IMR-90 (cell line): Measurements from ENCODE around the gene KCNE4. TPM values are rescaled to one million over a fixed set of nuclear protein-coding genes. Genes with fewer than 3 reads are reported as not detected.
A peak's percentile ranks its signal among the peaks of the same experiment; 100 is the strongest.

Experiments used
- ATAC-seq: fragments of 200-7000 bp; cut with Tn5 transposase; 2 replicates; pipeline ENCODE4 v1.9.1; 2020; ENCODE audit warnings: low read depth, mild to moderate bottlenecking, moderate library complexity
- BruUV-seq: library from RNA; stranded (reverse); fragments of 400-500 nt; replicated peaks from 2 replicates; lab custom pipeline; 2021; lab: Mats Ljungman, UMichigan
- CTCF ChIA-PET: fragments of 300-600 bp; formaldehyde crosslinking; extraction: SDS; loops from one replicate; lab custom pipeline; 2021; ENCODE audit warnings: antibody characterized with exemption; lab: Yijun Ruan, JAX
- POLR2A ChIA-PET: fragments of 300-600 bp; sonication (Branson Sonifier 250); formaldehyde crosslinking; loops from one replicate; lab custom pipeline; 2022; ENCODE audit warnings: antibody characterized with exemption; ENCODE audit not compliant: unreplicated experiment; lab: Charles Lee
- DNase-seq: peaks from one replicate; pipeline ENCODE4 v3.0.0; 2013
- H2AFZ ChIP-seq: replicated peaks from 2 replicates; pipeline ENCODE3; 2013; ENCODE audit warnings: low read length, mild to moderate bottlenecking; ENCODE audit not compliant: poor library complexity
- H2AK5ac ChIP-seq: 2 replicates; pipeline ENCODE4 v1.6.1; 2013; ENCODE audit warnings: low read depth, low read length, inconsistent platforms
- H2AK9ac ChIP-seq: replicated peaks from 2 replicates; pipeline ENCODE3; 2013; ENCODE audit warnings: mild to moderate bottlenecking, low read depth, low read length, moderate library complexity; ENCODE audit not compliant: poor library complexity
- H2BK120ac ChIP-seq: 2 replicates; pipeline ENCODE4 v1.6.1; 2013; ENCODE audit warnings: low read depth, low read length, inconsistent platforms
- H2BK15ac ChIP-seq: 3 replicates; pipeline ENCODE4 v1.6.1; 2013; ENCODE audit warnings: low read depth, low read length, inconsistent platforms
- H2BK20ac ChIP-seq: 2 replicates; pipeline ENCODE4 v1.6.1; 2013; ENCODE audit warnings: low read depth, mild to moderate bottlenecking, inconsistent platforms, low read length, moderate library complexity
- H2BK5ac ChIP-seq: 2 replicates; pipeline ENCODE4 v1.6.1; 2013; ENCODE audit warnings: mild to moderate bottlenecking, low read depth, low read length, inconsistent platforms; ENCODE audit not compliant: poor library complexity, severe bottlenecking
- H3K14ac ChIP-seq: replicated peaks from 2 replicates; pipeline ENCODE4 v1.6.1; 2013; ENCODE audit warnings: low read depth, low read length, inconsistent platforms
- H3K18ac ChIP-seq: 2 replicates; pipeline ENCODE4 v1.6.1; 2013; ENCODE audit warnings: low read depth, low read length, control low read depth
- H3K23ac ChIP-seq: 2 replicates; pipeline ENCODE4 v1.6.1; 2013; ENCODE audit warnings: low read depth, low read length, inconsistent platforms
- H3K27ac ChIP-seq: 2 replicates; pipeline ENCODE4 v1.5.1; 2013; ENCODE audit warnings: mild to moderate bottlenecking, control low read depth, low read length; ENCODE audit not compliant: insufficient read depth
- H3K27me3 ChIP-seq: 2 replicates; pipeline ENCODE4 v1.6.1; 2013; ENCODE audit warnings: low read length; ENCODE audit not compliant: control insufficient read depth, insufficient read depth
- H3K36me3 ChIP-seq: 2 replicates; pipeline ENCODE4 v1.6.1; 2013; ENCODE audit warnings: low read length, mixed read lengths; ENCODE audit not compliant: control insufficient read depth, insufficient read depth
- H3K4ac ChIP-seq: 2 replicates; pipeline ENCODE4 v1.6.1; 2013; ENCODE audit warnings: low read depth, low read length, inconsistent platforms
- H3K4me1 ChIP-seq: 2 replicates; pipeline ENCODE4 v1.6.1; 2013; ENCODE audit warnings: low read length, mixed read lengths; ENCODE audit not compliant: control insufficient read depth, insufficient read depth
- H3K4me2 ChIP-seq: 2 replicates; pipeline ENCODE4 v1.6.1; 2013; ENCODE audit warnings: low read depth, mild to moderate bottlenecking, control low read depth, low read length, moderate library complexity
- H3K4me3 ChIP-seq: 2 replicates; pipeline ENCODE4 v1.5.1; 2013; ENCODE audit warnings: low read depth, mild to moderate bottlenecking, control low read depth, low read length, moderate library complexity; ENCODE audit not compliant: insufficient read depth
- H3K56ac ChIP-seq: 2 replicates; pipeline ENCODE4 v1.6.1; 2013; ENCODE audit warnings: low read length, inconsistent platforms; ENCODE audit not compliant: insufficient read depth; ENCODE audit errors: extremely low read depth
- H3K79me1 ChIP-seq, 2 experiments: 2 replicates each; pipeline ENCODE4 v1.6.1; 2013; ENCODE audit warnings: low read length in 2 of 2, inconsistent platforms in 1 of 2, low read depth in 1 of 2
- H3K9ac ChIP-seq: 2 replicates; pipeline ENCODE4 v1.6.1; 2013; ENCODE audit warnings: low read depth, low read length, control low read depth
- H3K9me1 ChIP-seq: 2 replicates; pipeline ENCODE4 v1.6.1; 2013; ENCODE audit warnings: low read length, inconsistent platforms; ENCODE audit not compliant: insufficient read depth
- H3K9me3 ChIP-seq: 2 replicates; pipeline ENCODE4 v1.6.1; 2013; ENCODE audit warnings: low read length; ENCODE audit not compliant: control insufficient read depth, insufficient read depth
- H4K20me1 ChIP-seq: 2 replicates; pipeline ENCODE4 v1.6.1; 2013; ENCODE audit warnings: low read length, inconsistent platforms; ENCODE audit not compliant: insufficient read depth
- H4K5ac ChIP-seq: 2 replicates; pipeline ENCODE4 v1.6.1; 2013; ENCODE audit warnings: mild to moderate bottlenecking, low read depth, low read length, control low read depth
- H4K8ac ChIP-seq, 2 experiments: 2 replicates each; pipeline ENCODE4 v1.6.1; 2013; ENCODE audit warnings: low read depth in 2 of 2, low read length in 2 of 2, control low read depth in 1 of 2, inconsistent platforms in 1 of 2
- H4K91ac ChIP-seq: 2 replicates; pipeline ENCODE4 v1.6.1; 2013; ENCODE audit warnings: low read depth, low read length, inconsistent platforms; ENCODE audit not compliant: insufficient read depth
- CEBPB ChIP-seq: IDR thresholded peaks from 2 replicates; pipeline ENCODE4 v1.6.1; 2012; ENCODE audit warnings: low read depth, low read length, improper control_type of control experiment
- CHD1 ChIP-seq: IDR thresholded peaks from 2 replicates; pipeline ENCODE4 v1.6.1; 2012; ENCODE audit warnings: low read depth, low read length, improper control_type of control experiment
- FOS ChIP-seq: fragments of 150-350 bp; IDR thresholded peaks from 2 replicates; pipeline ENCODE4 v1.6.1; 2016; ENCODE audit warnings: low read depth, low read length
- MAFK ChIP-seq: IDR thresholded peaks from 2 replicates; pipeline ENCODE4 v1.6.1; 2012; ENCODE audit warnings: low read depth, low read length, improper control_type of control experiment
- MAZ ChIP-seq: IDR thresholded peaks from 2 replicates; pipeline ENCODE4 v1.6.1; 2012; ENCODE audit warnings: low read depth, mild to moderate bottlenecking, low read length, improper control_type of control experiment, moderate library complexity, borderline replicate concordance
- NFE2L2 ChIP-seq: fragments of 150-350 bp; IDR thresholded peaks from 2 replicates; pipeline ENCODE4 v1.6.1; 2016; ENCODE audit warnings: low read depth, mild to moderate bottlenecking, low read length
- RAD21 ChIP-seq: IDR thresholded peaks from 2 replicates; pipeline ENCODE4 v1.6.1; 2012; ENCODE audit warnings: low read length, improper control_type of control experiment
- RFX5 ChIP-seq: IDR thresholded peaks from 2 replicates; pipeline ENCODE4 v1.8.0; 2012; ENCODE audit warnings: low read depth, mild to moderate bottlenecking, low read length, moderate library complexity
- WGBS, 2 experiments: methylation state at CpG; one replicate each; pipeline versions ENCODE4 v1.1.5 to v1.1.7; 2013; ENCODE audit warnings: missing lambda C conversion rate in 2 of 2; ENCODE audit not compliant: insufficient read length in 1 of 2; ENCODE audit errors: extremely low coverage in 2 of 2; 5-methylcytosine and 5-hydroxymethylcytosine counted together
- dilution Hi-C: fragments of 300-500 bp; cut with HindIII; formaldehyde crosslinking; loops from one replicate; pipeline ENCODE4 v1.14.3; 2018; ENCODE audit warnings: low sequenced_read_pairs; ENCODE audit not compliant: unreplicated experiment
- in situ Hi-C: fragments of 300-500 bp; cut with MboI; formaldehyde crosslinking; loops from 3 replicates; pipeline ENCODE4 v1.14.3; 2019; ENCODE audit warnings: low sequenced_read_pairs, inconsistent platforms, mixed read lengths
- intact Hi-C: fragments of 100-400 bp; cut with micrococcal nuclease; formaldehyde crosslinking; loops from 2 replicates; pipeline ENCODE4 v1.10.0; 2022
- polyA plus RNA-seq, 3 experiments: library from polyadenylated mRNA; depleted of rRNA; stranded (reverse); fragments of >200 nt; gene quantifications; 2 replicates each; pipeline ENCODE4 v1.2.3, GENCODE V29; 2012; ENCODE audit warnings: low replicate concordance in 1 of 3
- total RNA-seq: library from RNA; depleted of rRNA; stranded (reverse); fragments of >200 nt; gene quantifications from 2 replicates; pipeline ENCODE4 v1.2.3, GENCODE V29; 2012
- TF ChIP-seq, protein P1 (sequence below): conservative IDR thresholded peaks from 2 replicates; pipeline ENCODE4 v1.5.1; 2012; ENCODE audit warnings: mild to moderate bottlenecking, low read depth, low read length, improper control_type of control experiment

KCNE4 gene
- total and polyA plus RNA-seq, 2 of the 4 experiments (the other 2 are of a cell fraction), result 6.6 to 6.8 TPM

DNA sequence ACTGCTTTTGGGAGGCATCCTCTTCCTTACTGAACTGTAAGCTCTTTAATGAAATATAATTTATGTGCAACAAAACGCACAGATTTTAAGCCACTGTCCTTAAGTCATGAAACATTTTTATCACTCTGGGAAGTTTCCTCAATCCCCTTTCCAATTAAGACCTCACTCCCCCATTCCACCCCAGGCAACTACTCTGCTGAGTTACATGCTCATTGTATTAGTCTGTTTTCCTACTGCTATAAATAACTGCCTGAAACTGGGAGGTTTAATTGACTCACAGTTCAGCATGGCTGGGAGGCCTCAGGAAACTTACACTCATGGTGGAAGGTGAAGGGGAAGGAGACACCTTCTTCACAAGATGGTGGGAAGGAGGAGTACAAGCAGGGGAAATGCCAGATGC, 46.5 kb upstream of the KCNE4 start:
- TF ChIP-seq RFX5, result no peak
- no peak for TF ChIP-seq RAD21
- TF ChIP-seq MAZ, result no peak
- TF ChIP-seq, protein P1, sequence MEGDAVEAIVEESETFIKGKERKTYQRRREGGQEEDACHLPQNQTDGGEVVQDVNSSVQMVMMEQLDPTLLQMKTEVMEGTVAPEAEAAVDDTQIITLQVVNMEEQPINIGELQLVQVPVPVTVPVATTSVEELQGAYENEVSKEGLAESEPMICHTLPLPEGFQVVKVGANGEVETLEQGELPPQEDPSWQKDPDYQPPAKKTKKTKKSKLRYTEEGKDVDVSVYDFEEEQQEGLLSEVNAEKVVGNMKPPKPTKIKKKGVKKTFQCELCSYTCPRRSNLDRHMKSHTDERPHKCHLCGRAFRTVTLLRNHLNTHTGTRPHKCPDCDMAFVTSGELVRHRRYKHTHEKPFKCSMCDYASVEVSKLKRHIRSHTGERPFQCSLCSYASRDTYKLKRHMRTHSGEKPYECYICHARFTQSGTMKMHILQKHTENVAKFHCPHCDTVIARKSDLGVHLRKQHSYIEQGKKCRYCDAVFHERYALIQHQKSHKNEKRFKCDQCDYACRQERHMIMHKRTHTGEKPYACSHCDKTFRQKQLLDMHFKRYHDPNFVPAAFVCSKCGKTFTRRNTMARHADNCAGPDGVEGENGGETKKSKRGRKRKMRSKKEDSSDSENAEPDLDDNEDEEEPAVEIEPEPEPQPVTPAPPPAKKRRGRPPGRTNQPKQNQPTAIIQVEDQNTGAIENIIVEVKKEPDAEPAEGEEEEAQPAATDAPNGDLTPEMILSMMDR, result no peak
- TF ChIP-seq MAFK, result no peak
- TF ChIP-seq NFE2L2, result no peak
- no peak for TF ChIP-seq CEBPB
- TF ChIP-seq FOS, result no peak
- TF ChIP-seq CHD1, result no peak
- Histone ChIP-seq H2BK20ac (no peak overlapping the region; the same call in 1 of the 2 replicates), H4K91ac (no peak overlapping the region), H3K27ac (no peak overlapping the region), H3K4me2 (no peak overlapping the region), H4K5ac (peak overlapping the region; percentile 53; the same call in 1 of the 2 replicates), H3K4me1 (peaks cover 19% of the 10 kb centered on the region), H2BK120ac (peak overlapping the region; percentile 38; the same call in 1 of the 2 replicates), H3K4me3 (no peak overlapping the region), H3K23ac (no peak overlapping the region), H3K27me3 (no peaks in the 10 kb centered on the region), H2AK5ac (peak overlapping the region; percentile 65; the same call in 1 of the 2 replicates), H3K9me1 (no peaks in the 10 kb centered on the region), H3K79me1 (no peaks in the 10 kb centered on the region), H3K4ac (peak overlapping the region; percentile 18; the same call in 1 of the 2 replicates), H2BK5ac (no peak overlapping the region), H3K14ac (no peak overlapping the region), H3K18ac (peak overlapping the region; percentile 16; the same call in 1 of the 2 replicates), H3K9ac (no peak overlapping the region), H2AK9ac (no peak overlapping the region), H3K36me3 (no peaks in the 10 kb centered on the region), H3K9me3 (no peaks in the 10 kb centered on the region), H4K8ac (no peak overlapping the region; a peak in 1 of 4 replicates), H4K20me1 (no peaks in the 10 kb centered on the region), H3K56ac (no peak overlapping the region), H2AFZ (no peak overlapping the region), H2BK15ac (no peak overlapping the region; the same call in 2 of the 3 replicates)
- intact Hi-C loops (no loop called here), dilution Hi-C loops (no loop called here), in situ Hi-C loops (no loop called here)
- ChIA-PET POLR2A (no interaction called here), CTCF (no interaction called here)
- no TSS peak for BruUV-seq
- WGBS, 2 experiments, result no CpG with 5 or more reads among the region's 1 CpG
- DNase-seq (peak; percentile 25), ATAC-seq (no peak)
